ENCODE results near the gene FAM89A.

GRCh38 chr1:231084353-231084752, 44.3 kb upstream of the FAM89A start:
- TF ChIP-seq, protein P1, sequence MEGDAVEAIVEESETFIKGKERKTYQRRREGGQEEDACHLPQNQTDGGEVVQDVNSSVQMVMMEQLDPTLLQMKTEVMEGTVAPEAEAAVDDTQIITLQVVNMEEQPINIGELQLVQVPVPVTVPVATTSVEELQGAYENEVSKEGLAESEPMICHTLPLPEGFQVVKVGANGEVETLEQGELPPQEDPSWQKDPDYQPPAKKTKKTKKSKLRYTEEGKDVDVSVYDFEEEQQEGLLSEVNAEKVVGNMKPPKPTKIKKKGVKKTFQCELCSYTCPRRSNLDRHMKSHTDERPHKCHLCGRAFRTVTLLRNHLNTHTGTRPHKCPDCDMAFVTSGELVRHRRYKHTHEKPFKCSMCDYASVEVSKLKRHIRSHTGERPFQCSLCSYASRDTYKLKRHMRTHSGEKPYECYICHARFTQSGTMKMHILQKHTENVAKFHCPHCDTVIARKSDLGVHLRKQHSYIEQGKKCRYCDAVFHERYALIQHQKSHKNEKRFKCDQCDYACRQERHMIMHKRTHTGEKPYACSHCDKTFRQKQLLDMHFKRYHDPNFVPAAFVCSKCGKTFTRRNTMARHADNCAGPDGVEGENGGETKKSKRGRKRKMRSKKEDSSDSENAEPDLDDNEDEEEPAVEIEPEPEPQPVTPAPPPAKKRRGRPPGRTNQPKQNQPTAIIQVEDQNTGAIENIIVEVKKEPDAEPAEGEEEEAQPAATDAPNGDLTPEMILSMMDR (IDR thresholded peaks at IDR 0.05; ENCODE audit: low read depth, low read length, poor library complexity, severe bottlenecking): no peak
- TF ChIP-seq EZH2phosphoT487 (IDR thresholded peaks at IDR 0.05; ENCODE audit: borderline replicate concordance, low read length): no peak

Measured in DOHH2 (cell line).